SU-DHL-6 (cell line): ENCODE measurements around the gene SEMA3C.

ENCODE experiments used
- H2AFZ ChIP-seq: fragments of 200-600 bp; sonication (generic); 2 replicates; pipeline ENCODE4 v1.6.1; 2014; ENCODE audit warnings: low read depth, mild to moderate bottlenecking, moderate library complexity, mixed read lengths, antibody characterized with exemption, low read length; ENCODE audit not compliant: severe bottlenecking
- H3F3A ChIP-seq: fragments of 200-600 bp; shearing (Covaris generic); 2 replicates; pipeline ENCODE4 v1.6.0; 2016; ENCODE audit warnings: antibody characterized with exemption, mild to moderate bottlenecking; ENCODE audit not compliant: insufficient read depth
- H3K27ac ChIP-seq: fragments of 200-600 bp; sonication (generic); 2 replicates; pipeline ENCODE4 v1.5.1; 2016; ENCODE audit warnings: low read depth, mild to moderate bottlenecking, low read length, moderate library complexity, mixed read lengths
- H3K27me3 ChIP-seq: fragments of 200-600 bp; sonication (generic), shearing (Covaris generic); 2 replicates; pipeline ENCODE4 v1.6.0; 2014; ENCODE audit warnings: mild to moderate bottlenecking, low read length
- H3K36me3 ChIP-seq: fragments of 200-600 bp; sonication (generic); 2 replicates; pipeline ENCODE4 v1.6.1; 2014; ENCODE audit warnings: mild to moderate bottlenecking, low read length, mixed read lengths
- H3K4me2 ChIP-seq: fragments of 300-600, 200-600 bp; shearing (Covaris generic), sonication (generic); 2 replicates; pipeline ENCODE4 v1.6.0; 2014; ENCODE audit warnings: low read length, low read depth, mild to moderate bottlenecking; ENCODE audit not compliant: poor library complexity, severe bottlenecking
- H3K4me3 ChIP-seq: fragments of 200-600 bp; sonication (generic); 2 replicates; pipeline ENCODE4 v1.5.1; 2014; ENCODE audit warnings: antibody characterized with exemption, low read length, mild to moderate bottlenecking, mixed read lengths; ENCODE audit not compliant: insufficient read depth, poor library complexity, severe bottlenecking
- H3K79me2 ChIP-seq: fragments of 200-600 bp; sonication (generic); 2 replicates; pipeline ENCODE4 v1.6.1; 2014; ENCODE audit warnings: mild to moderate bottlenecking, low read length, moderate library complexity; ENCODE audit not compliant: insufficient read depth
- H3K9ac ChIP-seq: fragments of 200-600 bp; sonication (generic); 2 replicates; pipeline ENCODE4 v1.7.0; 2014; ENCODE audit warnings: mild to moderate bottlenecking, low read length
- H3K9me2 ChIP-seq: fragments of 200-600 bp; sonication (generic); replicated peaks from 2 replicates; pipeline ENCODE4 v1.6.1; 2014; ENCODE audit warnings: low read length; ENCODE audit not compliant: insufficient read depth
- H3K9me3 ChIP-seq: fragments of 200-600 bp; sonication (generic); 2 replicates; pipeline ENCODE4 v1.6.1; 2014; ENCODE audit warnings: low read length, mixed read lengths; ENCODE audit not compliant: insufficient read depth
- H4K20me1 ChIP-seq: fragments of 200-600 bp; sonication (generic); 2 replicates; pipeline ENCODE4 v1.6.1; 2014; ENCODE audit warnings: low read depth, mild to moderate bottlenecking, antibody characterized with exemption, low read length, moderate library complexity, mixed read lengths
- EZH2phosphoT487 ChIP-seq: fragments of 200-600 bp; sonication (generic), shearing (Covaris generic); conservative IDR thresholded peaks from 2 replicates; pipeline ENCODE4 v1.6.1; 2018; ENCODE audit warnings: mild to moderate bottlenecking, antibody characterized with exemption, low read length, moderate library complexity, mixed read lengths
- TF ChIP-seq, protein P1 (sequence below): fragments of 200-600 bp; sonication (generic); IDR thresholded peaks from one replicate; pipeline ENCODE4 v1.5.1; 2017; ENCODE audit warnings: antibody characterized with exemption, mild to moderate bottlenecking, low read length, moderate library complexity; ENCODE audit not compliant: insufficient read depth, poor library complexity, severe bottlenecking

The SEMA3C gene

DNA sequence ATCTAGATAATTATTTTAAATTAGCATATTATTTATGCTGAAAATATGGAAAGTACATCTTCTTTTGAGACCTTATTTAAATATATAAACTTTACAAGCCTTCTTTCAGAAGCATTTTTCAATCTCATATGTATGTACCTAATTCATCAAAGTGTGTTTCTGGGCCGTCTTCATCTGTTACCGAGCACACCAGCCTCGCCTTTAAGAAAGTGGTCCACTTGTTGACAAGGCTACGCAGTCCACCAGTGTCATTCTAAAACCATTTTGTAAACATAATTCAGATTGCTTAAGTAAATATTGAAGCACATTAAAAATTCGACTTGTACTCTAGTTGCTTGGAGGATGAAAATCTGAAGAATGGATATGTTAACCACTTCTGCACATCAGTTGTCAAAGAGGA, 116.3 kb downstream of the SEMA3C start:
- no peak overlapping the region for H2AFZ ChIP-seq
- H3K9me3 ChIP-seq, result no peaks in the 10 kb centered on the region
- no peaks in the 10 kb centered on the region for H4K20me1 ChIP-seq
- no peaks in the 10 kb centered on the region for H3K36me3 ChIP-seq
- no peak overlapping the region for H3K27ac ChIP-seq
- no peaks in the 10 kb centered on the region for H3K79me2 ChIP-seq
- TF ChIP-seq EZH2phosphoT487, result no peak
- TF ChIP-seq, protein P1, sequence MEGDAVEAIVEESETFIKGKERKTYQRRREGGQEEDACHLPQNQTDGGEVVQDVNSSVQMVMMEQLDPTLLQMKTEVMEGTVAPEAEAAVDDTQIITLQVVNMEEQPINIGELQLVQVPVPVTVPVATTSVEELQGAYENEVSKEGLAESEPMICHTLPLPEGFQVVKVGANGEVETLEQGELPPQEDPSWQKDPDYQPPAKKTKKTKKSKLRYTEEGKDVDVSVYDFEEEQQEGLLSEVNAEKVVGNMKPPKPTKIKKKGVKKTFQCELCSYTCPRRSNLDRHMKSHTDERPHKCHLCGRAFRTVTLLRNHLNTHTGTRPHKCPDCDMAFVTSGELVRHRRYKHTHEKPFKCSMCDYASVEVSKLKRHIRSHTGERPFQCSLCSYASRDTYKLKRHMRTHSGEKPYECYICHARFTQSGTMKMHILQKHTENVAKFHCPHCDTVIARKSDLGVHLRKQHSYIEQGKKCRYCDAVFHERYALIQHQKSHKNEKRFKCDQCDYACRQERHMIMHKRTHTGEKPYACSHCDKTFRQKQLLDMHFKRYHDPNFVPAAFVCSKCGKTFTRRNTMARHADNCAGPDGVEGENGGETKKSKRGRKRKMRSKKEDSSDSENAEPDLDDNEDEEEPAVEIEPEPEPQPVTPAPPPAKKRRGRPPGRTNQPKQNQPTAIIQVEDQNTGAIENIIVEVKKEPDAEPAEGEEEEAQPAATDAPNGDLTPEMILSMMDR, result no peak
- no peaks in the 10 kb centered on the region for H3F3A ChIP-seq
- no peaks in the 10 kb centered on the region for H3K27me3 ChIP-seq
- H3K9me2 ChIP-seq, result no peaks in the 10 kb centered on the region
- no peak overlapping the region for H3K4me3 ChIP-seq
- no peak overlapping the region for H3K4me2 ChIP-seq
- no peak overlapping the region for H3K9ac ChIP-seq

DNA sequence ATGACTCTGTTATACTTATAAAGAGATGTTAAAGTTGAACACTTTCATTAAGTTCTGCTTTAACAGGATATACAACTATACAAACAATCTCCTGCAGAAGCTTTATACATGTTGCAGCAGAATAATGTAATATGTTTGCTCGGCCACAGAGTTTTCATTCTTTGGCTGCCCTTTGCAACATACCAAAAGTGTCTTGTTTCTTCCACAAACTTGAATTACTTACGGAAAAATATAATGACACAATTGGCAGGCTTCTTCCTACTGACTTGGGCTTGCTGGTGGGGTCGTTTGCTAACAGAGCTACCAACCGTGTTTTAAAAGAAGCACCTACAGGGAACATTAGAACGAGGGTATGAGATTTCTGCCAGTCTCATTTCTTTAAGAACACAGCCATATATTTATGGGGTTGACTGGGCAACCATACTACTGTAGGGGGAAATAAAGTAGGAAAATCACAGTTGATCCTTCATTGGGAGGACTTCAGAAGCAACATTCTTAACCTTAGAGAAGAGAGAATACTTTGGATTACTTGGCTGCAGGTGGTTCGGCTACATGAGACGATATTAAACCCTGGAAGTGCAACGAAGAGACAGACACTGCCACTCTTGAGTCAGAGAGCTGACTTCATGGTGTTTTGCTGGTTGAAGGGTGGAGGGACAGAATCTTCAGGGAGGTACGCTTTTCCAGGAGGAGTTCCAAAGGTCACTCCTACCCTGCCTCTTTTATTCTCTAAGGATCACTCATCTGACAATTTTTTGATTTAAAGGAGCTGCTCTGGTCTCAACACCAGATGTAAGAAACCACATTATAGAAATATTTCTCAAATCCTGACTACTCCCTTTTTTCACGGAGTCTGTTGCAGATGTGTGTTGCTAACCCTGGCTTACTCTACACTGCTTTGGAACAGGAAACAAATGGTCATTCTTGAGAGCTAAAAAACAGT, 123.9 kb downstream of the SEMA3C start:
- Histone ChIP-seq H3K79me2 (no peaks in the 10 kb centered on the region), H3K9me2 (no peaks in the 10 kb centered on the region), H3K27me3 (no peaks in the 10 kb centered on the region), H4K20me1 (no peaks in the 10 kb centered on the region), H3K9me3 (no peaks in the 10 kb centered on the region), H3K36me3 (no peaks in the 10 kb centered on the region), H3K4me3 (no peak overlapping the region), H3K9ac (no peak overlapping the region), H3K27ac (no peak overlapping the region), H3F3A (no peaks in the 10 kb centered on the region), H3K4me2 (no peak overlapping the region), H2AFZ (no peak overlapping the region)
- TF ChIP-seq, protein P1, result no peak
- TF ChIP-seq EZH2phosphoT487, result no peak

DNA sequence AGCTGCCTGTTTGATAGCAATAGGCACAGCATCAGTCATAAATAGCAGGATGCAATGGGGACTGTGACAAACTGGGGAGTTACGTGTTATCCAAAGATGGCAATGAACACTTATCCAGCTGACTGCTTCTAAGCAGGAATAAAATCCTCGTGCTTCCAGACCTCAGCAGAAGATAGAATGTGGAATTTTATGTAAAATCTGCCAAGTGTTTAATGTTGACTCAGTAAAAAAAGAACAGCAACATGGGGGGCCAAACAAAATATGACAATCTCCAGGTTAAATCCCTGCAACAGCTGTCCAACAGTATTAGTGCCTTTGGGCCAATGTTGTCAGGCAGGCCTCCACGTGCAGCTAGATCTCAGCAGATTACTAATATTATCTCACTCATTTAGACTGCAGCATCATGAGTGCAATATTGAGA, 127.3 kb downstream of the SEMA3C start:
- H3K9me3 ChIP-seq, result no peaks in the 10 kb centered on the region
- H3K27me3 ChIP-seq, result no peaks in the 10 kb centered on the region
- no peaks in the 10 kb centered on the region for H4K20me1 ChIP-seq
- H3F3A ChIP-seq, result no peaks in the 10 kb centered on the region
- H3K36me3 ChIP-seq, result no peaks in the 10 kb centered on the region
- TF ChIP-seq EZH2phosphoT487, result no peak
- TF ChIP-seq, protein P1, result no peak
- H3K4me2 ChIP-seq, result no peak overlapping the region
- no peak overlapping the region for H3K4me3 ChIP-seq
- H3K27ac ChIP-seq, result no peak overlapping the region
- H2AFZ ChIP-seq, result no peak overlapping the region
- H3K9ac ChIP-seq, result no peak overlapping the region
- no peaks in the 10 kb centered on the region for H3K79me2 ChIP-seq
- H3K9me2 ChIP-seq, result no peaks in the 10 kb centered on the region
